DND-41 (cell line): ENCODE measurements around the gene CARTPT.

Source experiments
- ATAC-seq: fragments of 200-7000 bp; cut with Tn5 transposase; 3 replicates; pipeline ENCODE4 v1.9.1; 2021; ENCODE audit warnings: low read depth; ENCODE audit not compliant: insufficient read depth
- DNase-seq: peaks from one replicate; pipeline ENCODE4 v3.0.0-alpha.2; 2020
- H2AFZ ChIP-seq: 2 replicates; pipeline ENCODE4 v1.6.0; 2012; ENCODE audit warnings: low read depth, low read length
- H3K27ac ChIP-seq: 2 replicates; pipeline ENCODE4 v1.5.1; 2012; ENCODE audit warnings: low read length, inconsistent platforms
- H3K27me3 ChIP-seq: fragments of 200-600 bp; sonication (generic); 2 replicates; pipeline ENCODE4 v1.6.0; 2012; ENCODE audit warnings: low read length, mild to moderate bottlenecking, inconsistent platforms; ENCODE audit not compliant: insufficient read depth, poor library complexity
- H3K36me3 ChIP-seq: 2 replicates; pipeline ENCODE4 v1.5.1; 2012; ENCODE audit warnings: low read length, inconsistent platforms; ENCODE audit not compliant: insufficient read depth
- H3K4me1 ChIP-seq: 2 replicates; pipeline ENCODE4 v1.5.1; 2012; ENCODE audit warnings: mild to moderate bottlenecking, low read length; ENCODE audit not compliant: insufficient read depth
- H3K4me2 ChIP-seq: 2 replicates; pipeline ENCODE4 v1.6.0; 2012; ENCODE audit warnings: mild to moderate bottlenecking, moderate library complexity, low read length, inconsistent platforms; ENCODE audit not compliant: insufficient read depth
- H3K4me3 ChIP-seq, 2 experiments: fragments of 200-600 bp in 1 of 2; shearing (Covaris generic) in 1 of 2; 2 replicates each; pipeline ENCODE4 v1.5.1; 2012 to 2016; ENCODE audit warnings: inconsistent platforms in 2 of 2, low read length in 2 of 2, mild to moderate bottlenecking in 2 of 2, low read depth in 1 of 2, moderate library complexity in 1 of 2
- H3K79me2 ChIP-seq: 2 replicates; pipeline ENCODE4 v1.6.0; 2012; ENCODE audit warnings: low read length, inconsistent platforms; ENCODE audit not compliant: insufficient read depth
- H3K9ac ChIP-seq: 2 replicates; pipeline ENCODE4 v1.6.0; 2012; ENCODE audit warnings: low read depth, mild to moderate bottlenecking, inconsistent platforms, low read length, moderate library complexity
- H3K9me3 ChIP-seq: 2 replicates; pipeline ENCODE4 v1.5.1; 2012; ENCODE audit warnings: low read length, moderate library complexity, mild to moderate bottlenecking, inconsistent platforms; ENCODE audit not compliant: insufficient read depth, severe bottlenecking
- H4K20me1 ChIP-seq: 2 replicates; pipeline ENCODE4 v1.6.0; 2012; ENCODE audit warnings: low read length; ENCODE audit not compliant: insufficient read depth
- CTCF ChIP-seq: IDR thresholded peaks from 2 replicates; pipeline ENCODE4 v1.5.1; 2012; ENCODE audit warnings: borderline replicate concordance, low read length, moderate library complexity, mild to moderate bottlenecking; ENCODE audit not compliant: poor library complexity, severe bottlenecking; ENCODE audit errors: extremely low read depth
- EZH2 ChIP-seq: IDR thresholded peaks from 3 replicates; pipeline ENCODE4 v1.6.1; 2012; ENCODE audit warnings: borderline replicate concordance, low read depth, mild to moderate bottlenecking, moderate library complexity, low read length, inconsistent platforms; ENCODE audit not compliant: severe bottlenecking

Gene CARTPT

GRCh38 chr5:71697967-71698366 lies 21.1 kb upstream of the CARTPT start:
- Histone ChIP-seq H2AFZ (no peak overlapping the region), H3K27ac (no peak overlapping the region), H3K36me3 (no peaks in the 10 kb centered on the region), H3K27me3 (peaks cover 20% of the 10 kb centered on the region), H3K79me2 (no peaks in the 10 kb centered on the region), H3K9ac (no peak overlapping the region), H3K4me3 (no peak overlapping the region), H3K4me2 (no peak overlapping the region), H4K20me1 (no peaks in the 10 kb centered on the region), H3K9me3 (no peaks in the 10 kb centered on the region), H3K4me1 (no peaks in the 10 kb centered on the region)
- TF ChIP-seq CTCF (peak; percentile 46), EZH2 (no peak)
- no peak for DNase-seq
- ATAC-seq = no peak

DNA sequence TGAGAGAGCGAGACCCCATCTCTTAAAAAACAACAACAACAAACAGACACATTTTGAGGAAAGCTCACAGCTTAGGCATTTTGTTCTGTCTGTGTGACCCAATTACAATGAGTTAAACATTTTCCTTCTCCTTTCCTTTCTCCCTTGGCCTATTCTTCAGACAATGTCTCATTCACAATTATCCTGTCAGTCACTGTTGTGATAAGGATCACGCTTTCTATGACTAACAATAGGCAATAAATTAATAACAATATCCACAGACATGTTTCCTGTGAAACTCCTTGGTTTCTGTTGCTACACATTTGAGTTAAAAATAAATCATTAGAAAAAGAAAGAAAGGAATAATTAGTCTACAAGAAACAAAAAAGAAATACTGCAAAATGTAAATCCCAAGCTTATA lies 19.8 kb upstream of the CARTPT start:
- DNase-seq (no peak), ATAC-seq (no peak)
- no peaks in the 10 kb centered on the region for H3K4me1 ChIP-seq
- H3K27ac ChIP-seq = no peak overlapping the region
- H3K9ac ChIP-seq = no peak overlapping the region
- no peak overlapping the region for H3K4me3 ChIP-seq
- H3K36me3 ChIP-seq = no peaks in the 10 kb centered on the region
- no peaks in the 10 kb centered on the region for H4K20me1 ChIP-seq
- no peaks in the 10 kb centered on the region for H3K79me2 ChIP-seq
- no peak overlapping the region for H2AFZ ChIP-seq
- H3K27me3 ChIP-seq = peaks cover 13% of the 10 kb centered on the region
- H3K4me2 ChIP-seq = no peak overlapping the region
- no peaks in the 10 kb centered on the region for H3K9me3 ChIP-seq
- no peak for TF ChIP-seq CTCF
- TF ChIP-seq EZH2 = no peak

DNA sequence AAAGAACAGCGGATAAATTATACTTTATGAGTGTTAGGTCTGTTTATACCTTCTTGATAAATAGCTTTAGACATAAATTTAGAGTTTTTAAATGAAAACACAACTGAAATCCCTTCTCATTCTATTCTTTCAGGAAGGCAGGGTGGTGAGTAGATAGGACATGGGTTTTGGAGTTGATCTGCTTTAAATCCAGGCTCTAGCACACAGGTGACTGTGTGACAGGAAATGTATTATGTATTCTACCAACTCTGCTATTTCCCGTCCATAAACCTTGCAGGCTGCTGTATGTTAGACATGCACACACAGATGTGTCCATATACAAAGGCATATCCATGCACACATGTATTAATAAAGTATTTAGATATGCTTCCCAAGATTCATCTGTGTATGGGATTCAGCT lies 19.3 kb upstream of the CARTPT start:
- Histone ChIP-seq H3K36me3 (no peaks in the 10 kb centered on the region), H3K4me1 (no peaks in the 10 kb centered on the region), H3K27me3 (peaks cover 9% of the 10 kb centered on the region), H3K27ac (no peak overlapping the region), H3K4me2 (no peak overlapping the region), H3K9ac (no peak overlapping the region), H3K4me3 (no peak overlapping the region), H4K20me1 (no peaks in the 10 kb centered on the region), H2AFZ (no peak overlapping the region), H3K79me2 (no peaks in the 10 kb centered on the region), H3K9me3 (no peaks in the 10 kb centered on the region)
- no peak for DNase-seq
- no peak for ATAC-seq
- no peak for TF ChIP-seq CTCF
- no peak for TF ChIP-seq EZH2

DNA sequence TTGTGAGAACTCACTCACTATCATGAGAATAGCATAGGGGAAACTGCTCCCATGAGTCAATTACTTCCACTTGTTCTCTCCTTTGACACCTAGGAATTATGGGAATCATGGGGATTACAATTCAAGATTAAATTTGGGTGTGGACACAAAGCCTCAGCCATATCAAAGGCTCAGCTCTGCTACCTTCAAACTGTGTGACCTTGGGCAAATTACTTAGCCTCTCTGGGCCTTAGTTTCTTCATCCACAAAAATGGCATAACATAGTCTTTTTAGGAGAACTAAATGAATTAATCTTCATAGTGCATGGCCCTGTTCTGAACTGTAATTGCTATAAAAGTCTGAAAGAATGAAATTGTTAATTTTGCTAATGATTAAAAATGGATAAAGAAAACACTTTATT lies 18.3 kb upstream of the CARTPT start:
- TF ChIP-seq EZH2 (no peak), CTCF (no peak)
- no peaks in the 10 kb centered on the region for H3K9me3 ChIP-seq
- H3K4me3 ChIP-seq = no peak overlapping the region

More for the DNA sequence above, 18.3 kb upstream of the CARTPT start:
- DNase-seq (no peak), ATAC-seq (no peak)
- no peak overlapping the region for H3K9ac ChIP-seq
- H4K20me1 ChIP-seq = no peaks in the 10 kb centered on the region
- no peaks in the 10 kb centered on the region for H3K36me3 ChIP-seq
- no peaks in the 10 kb centered on the region for H3K4me1 ChIP-seq
- H3K27me3 ChIP-seq = peaks cover 9% of the 10 kb centered on the region
- H3K79me2 ChIP-seq = no peaks in the 10 kb centered on the region
- H3K4me2 ChIP-seq = no peak overlapping the region
- no peak overlapping the region for H2AFZ ChIP-seq
- H3K27ac ChIP-seq = no peak overlapping the region
